HG03469 (cell line): ENCODE results near the gene PAX2.

Source experiments
- ATAC-seq: cut with Tn5 transposase; IDR thresholded peaks from one replicate; pipeline ENCODE4 v1.9.1; 2021; ENCODE audit warnings: mild to moderate bottlenecking, moderate library complexity, moderate number of reproducible peaks; ENCODE audit not compliant: unreplicated experiment

The PAX2 gene

DNA sequence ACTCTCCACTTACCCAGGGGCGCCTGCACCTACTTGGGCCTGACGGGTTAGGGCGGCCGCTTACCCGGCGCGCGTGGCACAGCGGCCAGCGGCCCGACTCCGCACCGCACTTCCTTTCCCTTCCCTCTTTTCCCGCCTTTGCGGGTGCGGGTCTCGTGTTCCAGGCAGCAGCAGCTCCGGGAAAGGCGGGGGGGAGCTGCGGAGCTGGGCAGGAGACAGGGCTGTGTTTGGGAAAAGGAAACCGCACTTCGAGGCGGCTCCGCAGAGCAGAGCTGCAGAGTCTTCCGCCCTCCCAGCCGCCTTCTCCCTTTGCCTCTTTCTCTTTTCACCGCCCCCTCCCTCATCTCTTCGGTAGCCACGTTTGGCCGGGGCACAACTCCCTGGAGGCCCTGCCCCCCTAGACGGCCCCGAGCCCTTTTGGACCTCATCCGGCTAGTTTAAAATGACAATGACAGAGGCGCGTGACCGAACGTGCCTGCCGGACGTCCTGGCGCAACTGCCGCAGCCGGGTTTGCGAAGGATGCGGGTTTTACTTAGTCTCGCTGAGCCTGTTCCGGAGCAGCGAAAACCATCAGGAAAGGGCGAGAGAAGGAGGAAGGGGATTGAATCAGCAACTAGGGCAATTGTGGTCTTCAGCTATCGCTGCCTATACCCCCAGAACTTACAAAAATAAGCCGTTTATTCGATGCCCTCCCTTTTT, 7.9 kb upstream of the PAX2 start:
- ATAC-seq, result no peak

DNA sequence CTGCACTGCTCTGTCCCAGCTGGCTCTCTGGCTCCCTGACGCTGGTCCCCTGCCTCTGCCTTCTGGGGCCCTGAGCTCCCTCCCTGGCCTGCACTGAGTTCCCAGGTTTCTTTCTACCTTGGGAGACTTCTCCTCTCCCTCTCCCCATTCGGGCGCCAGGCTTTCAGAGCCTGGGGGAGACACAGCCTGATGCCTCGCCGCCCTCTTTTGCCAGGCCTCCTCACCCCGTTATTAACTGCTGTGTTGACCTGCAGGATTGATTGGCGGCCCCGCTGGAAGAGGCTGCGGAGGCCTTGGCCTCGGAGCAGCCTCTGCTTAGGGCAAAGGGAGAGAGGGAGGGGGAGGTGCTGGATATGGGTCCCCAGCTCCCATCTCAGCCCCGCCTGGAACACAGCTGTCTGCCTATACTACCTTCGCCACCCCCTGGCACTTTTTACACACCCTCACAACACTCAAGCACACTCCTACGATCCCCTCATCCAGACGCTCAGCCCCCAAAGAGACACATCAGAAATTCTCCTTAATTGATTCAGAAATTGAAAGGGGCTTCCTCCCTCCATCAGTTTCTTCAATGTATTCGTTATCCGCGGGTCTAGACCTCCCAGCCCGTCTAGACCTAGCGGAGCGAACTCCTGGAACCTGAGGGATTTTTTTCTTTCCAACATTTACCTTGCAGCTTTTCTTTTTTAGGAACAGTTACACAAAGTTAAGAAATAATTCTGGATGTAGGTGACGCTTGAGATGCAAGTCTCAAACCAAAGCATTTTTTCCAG, 7.1 kb upstream of the PAX2 start:
- no peak for ATAC-seq

DNA sequence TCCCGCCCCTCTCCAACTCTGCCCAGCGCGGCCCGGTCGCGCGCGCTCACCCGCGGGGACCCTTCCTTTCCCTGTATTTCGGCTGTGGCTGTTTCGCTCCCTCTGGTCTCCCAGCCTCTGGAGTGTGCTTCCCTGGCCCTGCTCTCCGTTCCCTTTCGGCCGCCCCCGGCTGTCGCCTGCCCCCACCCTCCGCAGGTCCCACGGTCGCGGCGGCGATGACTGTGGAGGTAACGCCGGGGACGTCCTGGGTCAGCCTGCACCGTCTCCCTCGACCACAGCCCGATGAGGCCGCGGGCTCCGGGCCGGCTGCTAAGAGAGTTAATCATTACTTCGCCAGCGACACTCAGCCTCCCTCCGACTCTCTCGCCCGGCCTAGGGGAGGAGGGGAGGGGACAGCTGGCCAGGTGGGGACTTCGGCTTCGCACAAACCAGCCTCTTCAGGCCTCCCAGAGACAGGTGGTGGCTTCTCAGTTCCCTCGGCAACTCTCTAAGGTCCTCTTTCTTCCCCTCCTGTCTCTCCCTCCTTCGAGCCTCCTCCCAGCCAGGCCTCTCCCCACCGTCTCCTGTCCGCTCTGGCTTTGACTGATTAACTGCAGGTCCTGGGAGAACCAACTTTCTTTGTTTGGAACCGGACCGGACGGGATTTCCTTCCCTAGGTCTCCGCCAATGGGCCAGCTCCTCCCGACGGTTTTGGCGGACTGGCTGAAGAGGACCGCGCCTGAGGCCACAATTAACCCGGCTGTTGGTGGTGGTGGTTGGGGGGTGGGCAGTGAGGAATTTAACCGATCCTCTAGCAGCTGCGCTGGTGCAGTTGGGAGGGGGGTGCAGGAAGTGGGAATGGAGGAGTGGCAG, 5.6 kb upstream of the PAX2 start:
- no peak for ATAC-seq

DNA sequence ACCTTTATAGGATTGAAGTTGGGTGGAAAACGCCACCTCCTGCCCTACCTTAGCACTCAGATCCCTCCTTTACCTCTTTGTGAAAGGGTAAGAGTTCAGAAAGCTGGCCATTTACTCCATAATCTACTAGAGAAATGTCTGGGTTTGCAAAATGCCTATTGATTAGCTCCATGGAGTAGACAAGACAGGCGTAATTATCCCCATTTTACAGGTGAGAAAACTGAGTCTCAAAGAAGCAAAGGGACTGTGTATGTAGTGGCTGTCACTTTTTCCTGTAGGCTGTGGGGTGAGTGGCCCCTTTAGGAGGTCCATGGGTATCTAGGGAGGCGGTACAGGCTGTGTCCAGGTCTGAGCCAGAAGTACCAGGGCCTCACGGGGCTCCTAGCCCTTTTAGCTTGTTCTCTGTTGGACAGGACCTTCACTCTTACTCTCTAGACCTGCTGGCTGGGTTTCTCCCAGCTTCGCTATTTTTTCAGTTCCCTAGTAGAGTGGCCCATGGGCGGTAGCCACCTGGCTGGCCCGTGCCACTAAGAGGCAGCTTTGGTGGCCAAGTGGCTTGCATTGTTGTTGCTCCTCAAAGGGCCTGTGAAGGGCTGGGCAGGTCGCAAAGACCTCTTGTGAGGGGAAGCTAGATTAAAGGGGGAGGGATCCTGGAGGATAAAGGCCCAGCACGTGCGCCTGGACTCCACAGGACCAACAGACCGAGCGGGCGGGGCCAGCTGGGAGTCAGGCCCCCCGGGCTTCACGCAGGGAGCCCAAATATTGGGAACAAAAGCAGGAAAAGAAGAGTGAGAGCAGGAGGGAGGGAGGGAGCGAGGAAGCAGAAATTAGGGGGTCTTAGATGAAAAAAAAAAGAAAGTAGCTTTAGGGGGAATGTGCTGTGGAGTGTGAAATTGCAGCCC, 4.7 kb upstream of the PAX2 start:
- ATAC-seq, result no peak

DNA sequence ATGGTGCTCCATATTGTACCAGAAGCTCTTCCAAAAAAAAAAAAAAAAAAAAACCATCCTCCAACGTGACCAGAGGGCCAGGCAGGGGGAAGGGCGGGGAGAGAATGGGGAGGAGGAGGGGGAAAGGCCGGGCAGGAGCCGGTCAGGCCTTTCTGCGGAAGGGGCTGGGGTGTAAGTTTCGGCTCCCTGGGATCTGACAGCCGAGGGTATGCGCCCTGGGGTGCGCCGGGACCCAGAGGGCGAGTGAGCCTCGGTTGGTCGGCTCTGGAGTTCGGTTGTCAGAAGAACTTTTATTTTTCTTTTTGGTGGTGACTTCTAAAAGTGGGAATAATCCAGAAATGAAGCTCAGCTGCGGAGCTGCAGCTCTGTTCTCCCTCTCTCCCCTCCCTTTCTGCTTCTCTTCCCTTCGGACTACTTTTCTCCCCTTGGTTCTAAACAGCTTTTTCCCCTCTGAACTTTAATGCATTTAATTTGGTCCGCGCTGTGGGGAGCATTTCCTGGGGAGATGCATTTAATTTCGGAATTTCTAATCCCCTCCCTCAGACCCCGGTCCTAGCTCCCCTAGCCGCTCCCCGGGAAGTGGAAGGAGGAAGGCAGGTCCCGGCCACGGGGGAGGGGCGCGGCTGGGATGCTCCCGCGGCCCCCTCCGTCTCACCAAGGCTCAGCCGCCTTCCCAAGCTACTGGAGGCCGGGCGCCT, 3.9 kb upstream of the PAX2 start:
- ATAC-seq, result no peak

DNA sequence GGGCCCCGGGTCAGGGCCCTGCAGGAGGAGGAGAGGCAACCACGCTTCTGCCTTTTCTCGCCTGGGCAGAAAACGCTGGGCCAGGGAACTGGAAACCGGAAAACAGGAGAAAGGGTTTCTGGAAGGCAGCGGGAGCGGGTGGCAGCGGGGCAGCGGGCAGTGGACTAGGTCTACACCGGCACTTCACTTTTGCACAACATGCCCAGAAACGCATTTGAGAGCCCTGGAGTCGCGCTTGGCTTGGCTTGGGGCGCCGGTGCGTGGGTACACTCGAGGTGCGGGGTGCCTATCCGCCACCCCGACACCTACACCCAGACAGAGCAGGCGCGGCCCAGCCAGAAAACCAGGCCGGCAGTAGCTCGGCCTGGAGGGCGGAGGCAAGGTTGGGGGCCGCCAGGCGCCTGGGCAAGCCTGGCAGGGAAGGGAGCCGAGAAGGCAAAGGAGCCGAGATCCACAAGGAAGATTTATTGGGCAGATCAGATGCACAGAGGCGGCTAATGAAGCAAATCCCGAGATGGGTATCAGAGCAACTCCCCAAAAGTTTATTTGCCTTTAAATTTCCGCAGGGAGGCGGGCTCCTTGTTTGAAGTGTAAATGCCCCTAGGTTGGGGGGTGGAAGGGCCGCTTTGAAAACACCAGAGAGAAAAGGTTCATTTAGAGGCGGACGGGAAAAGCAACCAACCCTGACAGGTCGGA, 3.2 kb upstream of the PAX2 start:
- ATAC-seq, result no peak

DNA sequence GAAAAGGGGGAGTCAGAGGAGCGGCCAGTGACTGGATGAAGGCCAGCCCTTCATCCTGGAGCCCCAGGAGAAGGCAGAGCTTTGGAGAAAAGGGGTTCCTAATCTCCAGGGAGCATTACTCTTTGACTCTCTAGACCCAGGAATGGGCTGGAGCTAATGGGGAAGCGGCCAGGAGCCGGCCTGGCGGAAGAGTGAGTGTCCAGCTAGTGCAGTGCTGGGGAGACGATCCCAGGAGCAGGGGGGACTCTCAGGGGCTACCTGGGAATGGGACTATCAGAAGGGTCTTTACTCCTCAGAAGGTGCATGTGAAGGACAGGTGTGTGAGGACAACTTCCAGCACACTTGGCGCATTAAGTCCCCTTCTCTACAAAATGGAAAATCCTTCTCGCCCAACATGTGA, 2.4 kb upstream of the PAX2 start:
- ATAC-seq, result no peak

DNA sequence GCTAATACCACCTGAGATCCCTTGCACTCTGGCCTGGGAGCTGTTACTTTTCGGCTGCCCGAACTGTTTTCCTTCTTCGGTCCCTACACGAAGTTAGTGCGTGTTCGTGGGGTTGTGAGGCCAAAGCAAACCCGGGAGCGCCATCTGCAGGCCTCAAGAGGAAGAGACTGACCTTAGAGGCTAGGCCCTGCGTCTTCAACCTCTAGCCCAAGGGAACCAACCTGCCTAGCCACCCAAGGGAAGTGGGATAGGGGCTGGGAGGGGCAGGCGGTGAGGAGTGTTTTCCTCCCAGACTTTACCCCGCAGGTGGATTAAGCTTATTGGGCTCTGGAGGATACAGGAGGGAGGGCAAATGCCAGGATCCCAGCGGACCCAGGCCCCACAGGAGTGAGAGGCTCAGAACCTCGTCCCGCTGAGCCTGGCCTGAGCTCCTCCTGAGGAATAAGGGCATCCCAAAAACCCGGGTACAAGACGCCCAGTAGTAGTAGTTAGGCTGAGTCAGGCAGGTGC, 1.7 kb upstream of the PAX2 start:
- no peak for ATAC-seq

DNA sequence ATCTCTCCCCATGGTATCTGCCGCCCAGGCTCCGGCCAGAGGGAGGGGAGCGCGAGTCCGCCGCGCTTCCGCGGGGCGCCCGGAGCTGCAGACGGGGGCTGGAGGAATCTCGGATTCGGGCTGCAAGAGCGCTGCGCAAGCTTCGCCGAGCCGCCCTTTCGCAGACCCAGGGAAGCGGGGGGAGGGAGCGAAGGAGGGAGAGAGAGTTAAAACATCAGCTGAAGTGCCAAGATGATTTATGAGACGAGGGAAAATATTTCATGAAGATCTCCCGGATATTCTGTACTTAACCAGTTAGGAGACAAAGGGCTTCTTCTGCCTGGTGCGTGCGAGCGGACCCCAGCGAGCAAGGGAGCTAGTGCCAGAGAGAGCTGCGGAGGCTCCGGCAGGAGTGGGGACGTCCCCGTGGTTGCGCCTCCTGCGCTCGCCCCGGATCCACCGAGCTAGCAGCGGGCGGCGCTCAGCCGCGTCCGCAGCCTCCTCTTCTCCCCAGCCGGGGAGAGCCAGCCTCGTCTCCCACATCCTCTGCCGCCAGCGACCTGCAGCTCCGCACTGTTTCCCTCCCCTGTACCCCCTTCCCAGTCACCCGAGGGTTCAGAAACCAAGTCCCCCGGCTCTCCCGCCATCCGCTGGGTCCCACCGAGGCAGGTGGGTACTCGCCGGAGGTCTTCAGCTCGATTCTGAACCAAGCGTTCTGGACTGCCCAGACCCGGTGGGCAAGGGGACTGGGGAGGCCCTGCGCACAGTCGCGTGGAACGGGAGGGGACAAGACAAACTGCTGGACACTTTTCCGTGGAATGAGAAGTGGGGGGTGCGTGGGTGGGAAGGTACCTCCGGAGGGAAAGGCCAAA, 1.0 kb upstream of the PAX2 start:
- ATAC-seq, result no peak

DNA sequence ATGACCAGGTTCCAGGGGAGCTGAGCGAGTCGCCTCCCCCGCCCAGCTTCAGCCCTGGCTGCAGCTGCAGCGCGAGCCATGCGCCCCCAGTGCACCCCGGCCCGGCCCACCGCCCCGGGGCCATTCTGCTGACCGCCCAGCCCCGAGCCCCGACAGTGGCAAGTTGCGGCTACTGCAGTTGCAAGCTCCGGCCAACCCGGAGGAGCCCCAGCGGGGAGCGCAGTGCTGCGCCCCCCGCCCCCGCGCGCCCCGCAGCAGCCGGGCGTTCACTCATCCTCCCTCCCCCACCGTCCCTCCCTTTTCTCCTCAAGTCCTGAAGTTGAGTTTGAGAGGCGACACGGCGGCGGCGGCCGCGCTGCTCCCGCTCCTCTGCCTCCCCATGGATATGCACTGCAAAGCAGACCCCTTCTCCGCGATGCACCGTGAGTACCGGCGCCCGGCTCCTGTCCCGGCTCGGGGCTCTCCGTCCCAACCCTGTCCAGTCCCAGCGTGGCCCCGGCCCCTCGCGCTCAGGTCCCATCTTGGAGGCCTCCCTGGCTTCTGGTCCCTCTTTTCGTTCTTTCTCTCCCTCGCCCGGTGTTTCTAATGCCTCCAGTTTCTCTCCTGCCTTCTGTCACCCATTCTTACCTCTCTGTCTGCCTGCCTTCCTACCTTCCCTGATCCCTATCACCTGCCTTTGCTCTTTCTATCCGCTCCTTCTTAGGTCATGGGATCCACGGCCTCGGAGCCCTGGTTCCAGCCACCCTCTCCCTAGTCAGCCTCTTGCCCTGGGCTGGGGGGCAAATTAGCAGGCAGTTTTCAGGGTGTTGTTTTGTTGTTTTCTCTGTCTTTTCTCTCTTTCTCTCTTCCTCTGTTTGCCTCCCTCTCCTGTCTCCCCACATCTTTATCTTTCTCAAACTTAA, 751 bp downstream of the PAX2 start:
- ATAC-seq, result no peak

DNA sequence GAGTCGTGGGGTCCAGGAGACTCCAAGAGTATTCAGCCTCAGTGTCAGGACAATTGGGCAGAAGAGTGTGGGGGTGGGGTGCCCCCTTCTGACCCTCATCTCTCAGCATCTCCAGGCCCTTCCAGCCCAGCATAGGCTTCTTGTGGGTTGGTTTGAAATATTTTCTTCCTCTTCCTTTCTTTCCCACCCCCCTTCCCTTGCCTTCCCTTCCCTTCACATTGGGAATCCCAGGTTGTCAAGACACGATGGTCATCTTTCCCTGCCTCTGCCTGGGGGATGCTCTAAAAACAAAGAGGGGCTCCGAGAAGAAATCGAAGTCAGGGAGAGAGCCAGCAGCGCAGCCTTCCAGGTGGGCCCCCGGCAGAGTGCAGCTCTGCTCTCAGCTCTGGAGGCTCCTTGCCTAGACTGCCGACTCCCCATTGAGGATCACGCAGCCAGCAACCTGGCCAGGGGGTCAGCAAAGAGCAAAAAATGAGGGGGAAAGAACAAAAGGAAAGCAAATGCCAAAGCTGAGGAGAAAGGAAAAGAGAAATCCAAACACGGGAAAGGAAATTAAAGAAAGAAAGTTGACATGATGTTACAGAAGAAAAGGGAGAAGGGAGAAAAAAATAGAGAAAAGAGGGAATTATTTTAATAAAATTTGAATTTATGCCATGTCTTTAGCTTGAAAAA, 1.5 kb downstream of the PAX2 start:
- no peak for ATAC-seq

DNA sequence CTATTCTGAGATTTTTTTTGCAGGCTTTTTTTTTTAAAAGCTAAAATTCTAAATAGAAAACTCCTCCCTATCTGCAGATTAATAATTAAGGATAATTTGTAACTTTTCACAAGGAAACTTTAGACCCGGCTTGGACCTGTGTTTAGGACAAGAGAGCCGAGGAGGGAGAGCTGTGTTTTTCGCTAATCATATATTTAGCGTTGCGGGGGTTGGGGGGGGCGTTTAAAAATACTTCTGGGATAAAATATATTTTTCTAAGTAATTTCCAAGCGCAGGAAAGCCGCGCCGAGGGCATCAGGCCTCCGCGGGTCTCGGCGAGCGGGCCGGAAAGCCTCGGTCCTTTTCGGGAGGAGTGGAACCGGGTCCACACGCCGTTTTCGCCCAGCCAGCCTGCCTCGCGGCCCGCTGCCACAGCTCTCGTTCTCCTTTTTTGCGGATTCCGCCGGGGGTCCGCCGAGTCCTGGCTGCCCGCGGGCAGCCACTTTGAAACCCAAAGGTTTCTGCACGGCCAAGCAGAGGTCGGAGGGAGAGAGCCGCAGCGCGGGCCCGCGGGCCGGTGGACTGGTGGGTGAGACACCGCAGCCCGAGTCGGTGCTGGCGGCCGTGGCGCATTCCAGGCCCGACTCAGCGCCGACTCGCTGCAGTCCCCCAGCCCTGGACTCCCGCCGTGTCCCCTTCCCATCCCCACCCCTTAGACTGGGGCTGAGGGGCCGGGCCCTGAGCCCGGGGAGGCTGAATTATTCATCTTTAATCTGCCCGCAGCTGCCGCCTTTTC, 2.3 kb downstream of the PAX2 start:
- ATAC-seq, result no peak

DNA sequence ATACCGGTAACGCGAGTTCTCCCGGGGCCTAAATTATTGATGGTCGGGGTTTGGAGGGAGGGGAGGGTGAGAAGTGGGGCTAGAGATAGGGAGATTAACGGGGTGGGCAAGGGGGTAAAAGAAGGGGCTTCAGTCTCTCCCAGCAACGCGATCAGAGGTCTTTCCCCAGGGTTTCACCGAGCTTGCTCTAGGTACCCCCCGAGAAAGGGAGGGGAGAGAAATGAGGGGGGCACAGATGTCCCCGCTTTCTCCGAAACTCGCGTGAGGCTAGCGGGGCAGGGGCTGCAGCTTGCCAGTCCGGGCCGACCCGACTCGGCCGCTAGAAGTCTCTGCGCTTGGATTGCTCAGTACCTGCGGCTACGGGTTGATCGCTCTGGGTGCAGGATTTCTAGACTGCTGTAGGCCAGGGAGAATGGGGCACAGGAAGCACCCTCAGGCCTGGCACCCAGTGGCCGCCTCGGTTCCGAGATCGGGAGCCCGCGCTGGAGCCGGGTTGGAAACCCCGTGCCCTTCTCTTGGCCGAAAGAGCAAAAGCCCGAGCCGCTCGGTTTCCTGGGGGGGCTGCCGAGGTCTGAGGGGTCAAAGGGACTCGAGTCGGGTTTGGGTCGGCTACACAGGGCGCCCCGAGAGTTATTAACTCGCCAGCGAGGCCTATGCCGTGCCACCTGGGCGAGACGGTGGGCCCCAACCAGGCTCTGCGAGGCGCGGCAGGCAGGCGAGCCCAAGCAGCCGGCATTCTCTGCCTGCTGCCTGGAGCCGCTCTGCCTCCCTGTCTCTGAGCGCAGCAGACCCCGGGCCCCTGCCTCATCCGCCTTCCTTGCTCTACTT, 3.1 kb downstream of the PAX2 start:
- ATAC-seq, result no peak

DNA sequence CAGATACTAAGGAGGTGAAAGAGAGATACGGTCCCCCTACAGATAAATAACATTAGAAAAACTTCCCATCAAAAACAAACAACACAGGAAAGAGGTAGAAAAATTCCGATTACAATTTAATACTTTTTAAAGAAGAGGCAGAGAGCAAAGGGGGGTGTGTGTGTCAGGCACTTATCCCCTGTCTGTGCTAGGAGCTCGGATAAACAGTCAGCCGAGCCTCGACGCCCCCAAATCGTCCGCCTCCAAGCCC, 3.6 kb downstream of the PAX2 start:
- ATAC-seq, result no peak
